ENCODE data around the gene TRABD2B.

Gene TRABD2B

DNA sequence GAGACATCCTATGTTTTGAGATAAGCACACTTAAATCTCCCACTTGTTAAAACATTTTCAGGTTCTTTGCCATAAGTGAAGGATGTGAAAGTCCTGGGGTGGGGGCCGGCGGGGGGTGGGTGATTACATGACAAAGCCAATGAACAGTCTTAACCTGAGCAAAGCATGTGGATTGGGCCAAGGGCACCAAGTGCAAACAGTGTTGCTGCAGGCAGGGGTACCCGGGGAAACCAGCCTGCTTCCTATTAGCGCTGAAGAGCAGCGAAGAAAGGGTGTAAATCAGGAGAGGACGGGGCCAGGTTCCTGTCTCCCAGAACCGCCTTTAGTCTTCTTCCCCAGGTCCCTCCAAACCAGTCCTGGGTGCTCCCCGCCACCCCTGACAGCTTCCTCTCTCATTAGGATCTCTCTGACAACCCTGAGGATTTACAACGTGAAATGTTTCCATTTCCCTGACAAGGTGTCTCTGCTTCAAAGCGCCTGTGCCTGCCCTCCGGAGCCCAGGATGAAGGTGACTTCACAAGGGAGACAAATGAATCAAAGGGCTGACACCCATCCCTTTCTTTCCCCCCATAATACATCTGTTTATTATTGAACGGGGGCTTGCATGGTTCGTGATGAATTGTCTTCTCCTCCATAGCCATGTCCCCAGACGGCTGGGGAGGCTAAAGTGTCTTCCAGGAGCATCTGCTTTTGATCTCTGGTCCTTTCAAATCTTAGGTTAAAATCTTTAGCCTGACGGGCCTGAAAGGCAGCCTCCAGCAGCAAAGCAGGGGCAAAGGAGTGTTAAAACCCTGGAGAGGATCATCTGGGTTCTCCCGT is 109.5 kb downstream of the TRABD2B start:
- FAIRE-seq (no peak), DNase-seq (ENCODE audit: insufficient read length, low spot score) (no peak)
- TF ChIP-seq, protein P1, sequence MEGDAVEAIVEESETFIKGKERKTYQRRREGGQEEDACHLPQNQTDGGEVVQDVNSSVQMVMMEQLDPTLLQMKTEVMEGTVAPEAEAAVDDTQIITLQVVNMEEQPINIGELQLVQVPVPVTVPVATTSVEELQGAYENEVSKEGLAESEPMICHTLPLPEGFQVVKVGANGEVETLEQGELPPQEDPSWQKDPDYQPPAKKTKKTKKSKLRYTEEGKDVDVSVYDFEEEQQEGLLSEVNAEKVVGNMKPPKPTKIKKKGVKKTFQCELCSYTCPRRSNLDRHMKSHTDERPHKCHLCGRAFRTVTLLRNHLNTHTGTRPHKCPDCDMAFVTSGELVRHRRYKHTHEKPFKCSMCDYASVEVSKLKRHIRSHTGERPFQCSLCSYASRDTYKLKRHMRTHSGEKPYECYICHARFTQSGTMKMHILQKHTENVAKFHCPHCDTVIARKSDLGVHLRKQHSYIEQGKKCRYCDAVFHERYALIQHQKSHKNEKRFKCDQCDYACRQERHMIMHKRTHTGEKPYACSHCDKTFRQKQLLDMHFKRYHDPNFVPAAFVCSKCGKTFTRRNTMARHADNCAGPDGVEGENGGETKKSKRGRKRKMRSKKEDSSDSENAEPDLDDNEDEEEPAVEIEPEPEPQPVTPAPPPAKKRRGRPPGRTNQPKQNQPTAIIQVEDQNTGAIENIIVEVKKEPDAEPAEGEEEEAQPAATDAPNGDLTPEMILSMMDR (IDR thresholded peaks at IDR 0.05; ENCODE audit: insufficient read depth, missing control alignments), result no peak

GRCh38 chr1:47887060-47887459 is 110.1 kb downstream of the TRABD2B start:
- TF ChIP-seq, protein P1 (IDR thresholded peaks at IDR 0.05; ENCODE audit: insufficient read depth, missing control alignments), result no peak
- DNase-seq (ENCODE audit: insufficient read length, low spot score) (no peak), FAIRE-seq (no peak)

DNA sequence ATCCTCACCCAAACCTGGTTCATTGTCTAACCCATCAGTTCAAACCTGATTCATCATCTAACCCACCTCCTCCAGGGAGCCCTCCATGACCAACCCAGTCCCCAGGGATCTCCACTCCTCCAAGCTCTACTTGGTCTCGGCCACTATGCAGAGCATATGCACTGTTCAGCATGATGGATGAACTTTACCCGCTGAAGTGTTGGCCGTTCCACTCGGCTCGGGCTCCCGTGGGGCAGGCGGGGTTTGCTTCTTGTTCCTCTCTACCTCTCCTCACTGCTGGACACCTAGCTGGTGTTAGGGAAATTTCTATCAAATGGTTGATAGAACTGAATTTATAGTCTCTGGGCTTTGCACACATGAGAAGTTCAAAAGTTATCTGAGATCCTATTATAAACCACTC is 111.0 kb downstream of the TRABD2B start:
- TF ChIP-seq, protein P1 (IDR thresholded peaks at IDR 0.05; ENCODE audit: insufficient read depth, missing control alignments), result no peak
- no peak for DNase-seq (ENCODE audit: insufficient read length, low spot score)
- FAIRE-seq, result no peak

DNA sequence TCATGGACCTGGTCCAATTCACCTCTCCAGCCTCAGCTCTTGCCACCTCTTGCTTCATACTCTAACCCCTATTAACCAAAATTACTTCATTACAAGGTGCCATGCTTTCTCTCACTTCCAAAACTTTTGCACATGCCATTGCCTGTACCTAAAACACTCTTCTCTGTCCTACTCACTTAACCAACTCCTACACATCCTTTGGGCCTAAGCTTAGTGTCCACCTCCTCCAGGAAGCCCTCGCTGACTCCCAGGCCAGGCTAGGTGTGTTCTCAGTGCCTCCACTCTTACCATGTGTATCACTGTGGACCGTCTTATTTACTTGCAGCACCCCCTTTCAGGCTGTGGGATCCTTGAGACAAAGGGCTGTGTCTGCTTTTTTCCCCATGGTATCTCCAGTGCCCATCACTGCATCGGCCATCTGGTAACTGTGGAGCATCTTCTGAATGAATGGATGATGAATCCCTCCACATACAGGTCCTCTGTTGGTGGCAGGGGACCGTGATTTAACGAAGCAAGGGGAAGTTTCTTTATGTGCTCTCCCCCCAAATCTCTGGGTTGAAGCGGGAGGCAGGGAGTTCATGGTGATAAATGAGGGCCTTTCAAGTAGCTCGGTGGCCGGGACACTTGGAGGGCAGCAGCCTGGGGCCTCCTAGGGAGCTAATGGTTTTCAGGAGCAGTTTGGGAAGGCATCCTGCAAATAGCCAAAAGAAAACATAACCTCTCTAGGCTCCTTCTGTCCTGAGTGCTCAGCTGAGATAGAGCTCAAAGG is 111.9 kb downstream of the TRABD2B start:
- TF ChIP-seq, protein P1 (IDR thresholded peaks at IDR 0.05; ENCODE audit: insufficient read depth, missing control alignments), result no peak
- FAIRE-seq, result no peak
- no peak for DNase-seq (ENCODE audit: insufficient read length, low spot score)

DNA sequence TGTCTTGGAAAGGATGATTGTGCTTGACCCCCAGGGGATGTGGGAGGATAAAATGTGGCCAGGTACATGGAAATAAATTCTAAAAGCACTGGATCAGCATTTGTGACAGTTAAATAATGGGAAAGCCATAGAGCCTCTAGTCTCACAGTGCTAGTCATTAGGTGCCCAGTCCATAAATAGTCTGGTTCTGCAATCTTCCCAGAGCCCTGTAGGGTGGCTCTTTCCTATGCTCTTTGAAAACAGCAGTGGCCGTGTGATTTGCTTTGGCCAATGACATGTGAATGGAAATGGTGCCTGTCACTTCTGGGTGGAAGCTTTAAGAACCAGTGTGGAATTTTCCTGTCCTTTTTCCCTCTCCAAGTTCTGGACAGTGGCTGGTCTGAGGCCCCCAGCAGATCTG is 113.2 kb downstream of the TRABD2B start:
- FAIRE-seq, result no peak
- TF ChIP-seq, protein P1 (IDR thresholded peaks at IDR 0.05; ENCODE audit: insufficient read depth, missing control alignments), result no peak

GRCh38 chr1:47881505-47882442 is 115.4 kb downstream of the TRABD2B start:
- DNase-seq (ENCODE audit: insufficient read length, low spot score) (no peak), FAIRE-seq (no peak)
- TF ChIP-seq, protein P1 (IDR thresholded peaks at IDR 0.05; ENCODE audit: insufficient read depth, missing control alignments), result no peak

More for the DNA sequence above, 113.2 kb downstream of the TRABD2B start:
- DNase-seq (ENCODE audit: insufficient read length, low spot score), result no peak

Measured in D721Med (cell line).